ENCODE measurements around the gene TMEM94. TPM values are rescaled to one million over a fixed set of nuclear protein-coding genes. Genes with fewer than 3 reads are reported as not detected.

Gene TMEM94
- total and polyA plus RNA-seq, 3 experiments from 2014 or later, result 18.8 to 66.0 (median 63.3) TPM

GRCh38 chr17:75506134-75506533 is 49.7 kb downstream of the TMEM94 start:
- Mint-ChIP-seq H3K9me3 (no peaks in the 10 kb centered on the region), H3K27ac (no peak overlapping the region), H3K36me3 (no peaks in the 10 kb centered on the region), H3K4me1 (peaks cover 0 to 4% (median 0%) of the 10 kb centered on the region in 3 donors), H3K27me3 (peaks cover 0 to 3% of the 10 kb centered on the region in 2 donors), H3K4me3 (no peak overlapping the region)
- no peak overlapping the region for H3K27ac ChIP-seq (ENCODE audit: low read depth, low read length)
- no peak for DNase-seq
- ChIA-PET POLR2A (no interaction called here), CTCF (interaction anchor here (2.0 kb wide), 1 partner anchor 12 kb away, joined by 7 read pairs; no protein-coding TSS in a partner anchor)
- H3K4me1 ChIP-seq (ENCODE audit: insufficient read depth, low read length), result peaks cover 6% of the 10 kb centered on the region
- H3K4me3 ChIP-seq (ENCODE audit: low read length), result no peak overlapping the region
- H3K36me3 ChIP-seq (ENCODE audit: insufficient read depth, low read length), result no peaks in the 10 kb centered on the region
- no peaks in the 10 kb centered on the region for H3K27me3 ChIP-seq (ENCODE audit: insufficient read depth, low read length, poor library complexity, severe bottlenecking)
- no peaks in the 10 kb centered on the region for H3K9me3 ChIP-seq (ENCODE audit: low read length)

GRCh38 chr17:75506888-75507287 is 50.5 kb downstream of the TMEM94 start:
- H3K4me1 ChIP-seq (ENCODE audit: insufficient read depth, low read length), result peaks cover 6% of the 10 kb centered on the region
- no peak overlapping the region for H3K4me3 ChIP-seq (ENCODE audit: low read length)
- Mint-ChIP-seq H3K27me3 (peaks cover 0 to 3% of the 10 kb centered on the region in 2 donors), H3K9me3 (no peaks in the 10 kb centered on the region), H3K27ac (no peak overlapping the region), H3K4me3 (no peak overlapping the region), H3K4me1 (peaks cover 0 to 4% (median 0%) of the 10 kb centered on the region in 3 donors), H3K36me3 (no peaks in the 10 kb centered on the region)
- ChIA-PET CTCF (no interaction called here), POLR2A (no interaction called here)
- H3K9me3 ChIP-seq (ENCODE audit: low read length), result no peaks in the 10 kb centered on the region
- no peaks in the 10 kb centered on the region for H3K27me3 ChIP-seq (ENCODE audit: insufficient read depth, low read length, poor library complexity, severe bottlenecking)
- no peak for DNase-seq
- no peaks in the 10 kb centered on the region for H3K36me3 ChIP-seq (ENCODE audit: insufficient read depth, low read length)
- H3K27ac ChIP-seq (ENCODE audit: low read depth, low read length), result no peak overlapping the region

- CTCF ChIA-PET, result no interaction called here
- Mint-ChIP-seq H3K4me3 (no peak overlapping the region), H3K36me3 (no peaks in the 10 kb centered on the region), H3K27ac (no peak overlapping the region), H3K4me1 (peaks cover 0 to 4% (median 0%) of the 10 kb centered on the region in 3 donors), H3K9me3 (no peaks in the 10 kb centered on the region), H3K27me3 (peaks cover 0 to 3% of the 10 kb centered on the region in 2 donors)
- no peak for DNase-seq
- Histone ChIP-seq H3K4me1 (ENCODE audit: insufficient read depth, low read length) (peaks cover 6% of the 10 kb centered on the region), H3K27me3 (ENCODE audit: insufficient read depth, low read length, poor library complexity, severe bottlenecking) (no peaks in the 10 kb centered on the region), H3K27ac (ENCODE audit: low read depth, low read length) (no peak overlapping the region), H3K4me3 (ENCODE audit: low read length) (no peak overlapping the region), H3K36me3 (ENCODE audit: insufficient read depth, low read length) (no peaks in the 10 kb centered on the region), H3K9me3 (ENCODE audit: low read length) (no peaks in the 10 kb centered on the region)
- POLR2A ChIA-PET, result interaction anchor here (0.6 kb wide), 2 partner anchors 321 to 387 kb away, joined by 3 read pairs; no protein-coding TSS in a partner anchor
These were observed 51.6 kb downstream of the TMEM94 start for GRCh38 chr17:75507733-75508719.

GRCh38 chr17:75508931-75509361 is 52.5 kb downstream of the TMEM94 start:
- Histone ChIP-seq H3K36me3 (ENCODE audit: insufficient read depth, low read length) (no peaks in the 10 kb centered on the region), H3K9me3 (ENCODE audit: low read length) (no peaks in the 10 kb centered on the region), H3K4me3 (ENCODE audit: low read length) (no peak overlapping the region), H3K27me3 (ENCODE audit: insufficient read depth, low read length, poor library complexity, severe bottlenecking) (no peaks in the 10 kb centered on the region), H3K4me1 (ENCODE audit: insufficient read depth, low read length) (peaks cover 5% of the 10 kb centered on the region), H3K27ac (ENCODE audit: low read depth, low read length) (no peak overlapping the region)
- POLR2A ChIA-PET, result no interaction called here
- DNase-seq, result no peak
- peak overlapping the region in 1 of 8 donors; percentile 11 for H3K27ac Mint-ChIP-seq
- H3K4me3 Mint-ChIP-seq, result no peak overlapping the region
- CTCF ChIA-PET, result no interaction called here
- H3K36me3 Mint-ChIP-seq, result no peaks in the 10 kb centered on the region
- H3K27me3 Mint-ChIP-seq, result peaks cover 0 to 3% of the 10 kb centered on the region in 2 donors
- H3K9me3 Mint-ChIP-seq, result no peaks in the 10 kb centered on the region
- H3K4me1 Mint-ChIP-seq, result peaks cover 0 to 4% (median 0%) of the 10 kb centered on the region in 3 donors

GRCh38 chr17:75509528-75510258 is 53.3 kb downstream of the TMEM94 start:
- peaks cover 0 to 3% of the 10 kb centered on the region in 2 donors for H3K27me3 Mint-ChIP-seq
- Histone ChIP-seq H3K36me3 (ENCODE audit: insufficient read depth, low read length) (no peaks in the 10 kb centered on the region), H3K4me3 (ENCODE audit: low read length) (no peak overlapping the region), H3K4me1 (ENCODE audit: insufficient read depth, low read length) (no peaks in the 10 kb centered on the region), H3K27me3 (ENCODE audit: insufficient read depth, low read length, poor library complexity, severe bottlenecking) (no peaks in the 10 kb centered on the region), H3K9me3 (ENCODE audit: low read length) (no peaks in the 10 kb centered on the region), H3K27ac (ENCODE audit: low read depth, low read length) (no peak overlapping the region)
- DNase-seq, result no peak
- no peaks in the 10 kb centered on the region for H3K4me1 Mint-ChIP-seq
- ChIA-PET POLR2A (no interaction called here), CTCF (no interaction called here)
- no peaks in the 10 kb centered on the region for H3K9me3 Mint-ChIP-seq
- H3K27ac Mint-ChIP-seq, result peak overlapping the region in 1 of 8 donors; percentile 55
- no peaks in the 10 kb centered on the region for H3K36me3 Mint-ChIP-seq
- no peak overlapping the region for H3K4me3 Mint-ChIP-seq

GRCh38 chr17:75511270-75511609 is 54.8 kb downstream of the TMEM94 start:
- POLR2A ChIA-PET, result no interaction called here
- Mint-ChIP-seq H3K27ac (peak overlapping the region in 1 of 8 donors; percentile 48), H3K9me3 (no peaks in the 10 kb centered on the region), H3K36me3 (no peaks in the 10 kb centered on the region), H3K27me3 (peaks cover 0 to 5% of the 10 kb centered on the region in 2 donors), H3K4me3 (peak overlapping the region in 1 of 7 donors; percentile 68), H3K4me1 (no peaks in the 10 kb centered on the region)
- CTCF ChIA-PET, result no interaction called here
- DNase-seq, result no peak
- H3K4me3 ChIP-seq (ENCODE audit: low read length), result no peak overlapping the region
- no peaks in the 10 kb centered on the region for H3K4me1 ChIP-seq (ENCODE audit: insufficient read depth, low read length)
- H3K9me3 ChIP-seq (ENCODE audit: low read length), result no peaks in the 10 kb centered on the region
- H3K36me3 ChIP-seq (ENCODE audit: insufficient read depth, low read length), result no peaks in the 10 kb centered on the region
- no peak overlapping the region for H3K27ac ChIP-seq (ENCODE audit: low read depth, low read length)
- H3K27me3 ChIP-seq (ENCODE audit: insufficient read depth, low read length, poor library complexity, severe bottlenecking), result no peaks in the 10 kb centered on the region

- no peak for DNase-seq
- no peaks in the 10 kb centered on the region for H3K9me3 ChIP-seq (ENCODE audit: low read length)
- Mint-ChIP-seq H3K4me3 (peak overlapping the region in 1 of 7 donors; percentile 68), H3K9me3 (no peaks in the 10 kb centered on the region), H3K4me1 (no peaks in the 10 kb centered on the region), H3K36me3 (no peaks in the 10 kb centered on the region), H3K27me3 (peaks cover 0 to 5% of the 10 kb centered on the region in 2 donors), H3K27ac (peak overlapping the region in 1 of 8 donors; percentile 48)
- no peaks in the 10 kb centered on the region for H3K4me1 ChIP-seq (ENCODE audit: insufficient read depth, low read length)
- H3K36me3 ChIP-seq (ENCODE audit: insufficient read depth, low read length), result no peaks in the 10 kb centered on the region
- no peak overlapping the region for H3K27ac ChIP-seq (ENCODE audit: low read depth, low read length)
- POLR2A ChIA-PET, result no interaction called here
- H3K27me3 ChIP-seq (ENCODE audit: insufficient read depth, low read length, poor library complexity, severe bottlenecking), result no peaks in the 10 kb centered on the region
- CTCF ChIA-PET, result interaction anchor here (0.7 to 1.2 kb wide), 2 partner anchors 9 to 85 kb away, joined by 3 read pairs; no protein-coding TSS in a partner anchor
- H3K4me3 ChIP-seq (ENCODE audit: low read length), result no peak overlapping the region
These were observed 55.5 kb downstream of the TMEM94 start for GRCh38 chr17:75511610-75512575.

All from CD8-positive, alpha-beta memory T cell (primary cell).